ENCODE measurements around the gene GALNT6.

The GALNT6 gene

GRCh38 chr12:51381226-51382079, 9.8 kb downstream of the GALNT6 start:
- DNase-seq (ENCODE audit: low read depth): no peak

DNA sequence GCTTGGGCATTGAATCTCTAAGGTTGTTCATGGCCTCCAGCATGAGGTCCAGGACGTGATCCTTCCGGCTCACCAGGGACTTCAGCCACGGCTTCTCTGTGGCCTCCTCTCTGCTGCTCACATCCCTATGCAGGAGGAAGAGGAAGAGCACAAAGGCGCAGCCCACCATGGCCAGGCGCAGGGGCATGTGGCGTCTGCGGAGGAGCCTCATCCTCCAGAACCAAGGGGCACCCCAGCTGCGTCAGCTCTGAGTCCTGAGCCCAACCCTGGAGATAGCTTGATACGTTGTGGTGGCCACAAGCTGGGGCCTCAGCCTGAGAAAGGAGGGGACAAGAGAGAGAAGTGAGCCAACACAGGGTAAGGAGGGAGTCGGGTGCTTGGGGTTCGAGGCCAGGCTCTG, 11.6 kb downstream of the GALNT6 start:
- DNase-seq (ENCODE audit: low read depth): no peak

GRCh38 chr12:51378749-51379148, 12.5 kb downstream of the GALNT6 start:
- no peak for DNase-seq (ENCODE audit: low read depth)

- DNase-seq (ENCODE audit: low read depth): no peak
These were observed 13.9 kb downstream of the GALNT6 start for GRCh38 chr12:51377099-51377984.

- no peak for DNase-seq (ENCODE audit: low read depth)
These were observed 16.4 kb downstream of the GALNT6 start for GRCh38 chr12:51374856-51375255.

GRCh38 chr12:51374361-51374760, 16.8 kb downstream of the GALNT6 start:
- no peak for DNase-seq (ENCODE audit: low read depth)

DNA sequence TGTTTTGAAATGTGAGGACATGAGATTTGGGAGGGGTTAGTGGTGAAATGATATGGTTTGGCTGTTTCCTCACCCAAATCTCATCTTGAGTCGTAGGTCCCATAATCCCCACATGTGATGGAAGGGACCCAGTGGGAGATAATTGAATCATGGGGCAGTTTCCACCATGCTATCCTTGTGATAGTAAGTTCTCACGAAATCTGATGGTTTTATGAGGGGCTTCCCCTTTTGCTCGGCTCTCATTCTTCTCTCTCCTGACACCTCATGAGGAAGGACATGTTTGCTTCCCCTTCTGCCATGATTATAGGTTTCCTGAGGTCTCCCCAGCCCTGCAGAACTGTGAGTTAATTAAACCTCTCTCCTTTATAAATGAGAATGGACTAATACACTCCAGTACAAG, 18.0 kb downstream of the GALNT6 start:
- no peak for DNase-seq (ENCODE audit: low read depth)

DNA sequence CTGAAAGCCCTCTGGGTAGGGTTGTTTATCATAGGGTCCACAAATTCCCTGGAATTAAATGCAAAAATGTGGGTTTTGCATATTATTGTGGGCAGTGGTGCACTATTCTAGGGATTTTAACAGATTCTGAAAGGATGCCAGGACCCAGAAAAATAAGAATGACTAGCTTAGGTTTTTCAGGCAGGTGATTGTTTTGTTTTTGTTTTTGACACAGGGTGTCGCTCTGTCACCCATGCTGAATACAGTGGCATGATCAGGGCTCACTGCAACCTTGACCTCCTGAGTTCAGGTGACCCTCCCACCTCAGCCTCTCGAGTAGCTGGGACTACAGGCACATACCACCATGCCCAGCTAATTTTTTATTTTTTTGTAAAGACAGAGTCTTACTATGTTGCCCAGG, 19.2 kb downstream of the GALNT6 start:
- DNase-seq (ENCODE audit: low read depth): no peak

- DNase-seq (ENCODE audit: low read depth): peak; percentile 96
These were observed 19.8 kb downstream of the GALNT6 start for GRCh38 chr12:51371295-51371953.

DNA sequence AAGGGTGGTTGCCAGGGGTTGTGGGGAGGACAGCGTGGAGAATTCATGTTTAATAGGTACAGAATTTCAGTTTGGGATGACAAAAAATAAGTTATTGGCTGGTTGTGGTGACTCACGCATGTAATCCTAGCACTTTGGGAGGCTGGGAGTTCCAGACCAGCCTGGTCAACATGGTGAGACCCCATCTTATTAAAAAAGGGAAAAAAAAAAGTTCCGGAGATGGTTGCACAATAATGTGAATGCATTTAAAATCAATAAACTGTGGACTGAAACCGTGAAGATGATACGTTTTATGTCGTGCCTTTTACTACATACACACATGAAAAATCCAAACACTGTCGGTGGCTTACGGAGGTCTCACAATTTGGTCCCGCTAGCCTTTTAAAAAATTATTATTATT, 20.5 kb downstream of the GALNT6 start:
- no peak for DNase-seq (ENCODE audit: low read depth)

- DNase-seq (ENCODE audit: low read depth): no peak
These were observed 21.6 kb downstream of the GALNT6 start for GRCh38 chr12:51369581-51369980.

GRCh38 chr12:51368640-51369517, 22.3 kb downstream of the GALNT6 start:
- no peak for DNase-seq (ENCODE audit: low read depth)

DNA sequence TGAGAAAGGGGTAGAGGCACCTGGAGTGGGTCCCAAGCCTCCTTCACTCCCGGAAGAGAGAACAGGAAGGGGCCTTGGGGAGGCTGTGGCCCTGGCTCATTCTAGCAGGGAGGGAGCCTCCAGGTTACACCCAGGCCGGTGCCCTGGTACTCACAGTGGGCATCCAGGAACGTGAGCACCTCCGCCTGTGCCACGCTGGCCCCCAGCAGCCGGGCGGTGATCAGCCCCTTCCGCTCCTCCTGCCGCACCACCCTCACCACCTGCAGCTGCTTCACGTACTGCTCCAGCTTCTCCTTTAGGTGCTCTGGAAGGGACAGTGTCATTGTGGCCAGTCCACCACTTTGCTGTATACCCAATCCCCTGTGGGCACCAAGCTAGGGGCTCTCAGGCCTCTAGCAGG, 25.9 kb downstream of the GALNT6 start:
- DNase-seq (ENCODE audit: low read depth): no peak

DNA sequence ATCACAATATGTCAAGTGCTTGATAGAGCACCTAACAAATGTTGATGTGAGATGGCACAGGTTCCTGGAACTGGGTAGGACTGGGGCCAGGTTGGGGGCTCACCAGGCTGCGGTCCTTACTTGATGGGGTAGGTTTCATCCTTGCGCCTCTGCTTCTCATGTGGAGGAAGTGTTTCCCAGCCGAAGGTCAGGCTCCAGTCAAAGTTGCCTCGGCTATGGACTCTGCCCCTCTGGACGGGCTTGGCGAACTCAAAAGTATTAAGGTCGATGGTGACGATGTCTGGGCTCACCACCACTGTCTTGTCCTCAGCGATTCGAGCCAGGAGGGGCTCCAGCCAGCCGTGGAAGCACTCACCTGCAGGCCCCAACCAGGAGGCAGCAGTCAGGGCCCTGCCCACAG, 27.2 kb downstream of the GALNT6 start:
- DNase-seq (ENCODE audit: low read depth): no peak

DNA sequence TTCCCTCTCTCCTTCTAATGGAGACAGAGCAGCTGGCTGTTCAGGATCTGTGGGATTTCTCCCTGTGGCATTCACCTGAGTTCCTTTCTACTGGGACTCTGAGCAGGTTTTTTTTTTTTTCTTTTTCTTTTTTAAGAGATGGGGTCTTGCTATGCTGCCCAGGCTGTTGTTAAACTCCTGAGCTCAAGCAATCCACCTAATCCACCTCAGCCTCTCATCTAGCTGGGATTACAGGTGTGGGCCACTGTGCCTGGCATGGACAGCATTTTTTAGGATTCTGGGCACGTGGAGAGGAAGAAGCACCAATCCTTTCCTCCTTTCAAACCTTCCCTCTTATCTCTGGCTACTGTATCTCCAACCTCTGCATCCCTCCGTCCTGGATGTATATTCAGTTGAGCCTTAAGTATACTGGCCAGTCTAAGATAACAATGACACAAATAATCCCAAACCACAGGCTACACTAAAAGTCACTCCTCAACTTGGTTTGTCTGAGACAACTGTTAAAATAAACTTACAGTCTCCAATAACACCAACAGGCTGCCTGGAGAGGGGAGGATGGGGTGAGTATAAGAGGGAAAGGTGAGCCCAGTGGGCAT, 28.4 kb downstream of the GALNT6 start:
- no peak for DNase-seq (ENCODE audit: low read depth)

GRCh38 chr12:51362307-51362706, 28.9 kb downstream of the GALNT6 start:
- no peak for DNase-seq (ENCODE audit: low read depth)

GRCh38 chr12:51361161-51362016, 29.8 kb downstream of the GALNT6 start:
- no peak for DNase-seq (ENCODE audit: low read depth)

DNA sequence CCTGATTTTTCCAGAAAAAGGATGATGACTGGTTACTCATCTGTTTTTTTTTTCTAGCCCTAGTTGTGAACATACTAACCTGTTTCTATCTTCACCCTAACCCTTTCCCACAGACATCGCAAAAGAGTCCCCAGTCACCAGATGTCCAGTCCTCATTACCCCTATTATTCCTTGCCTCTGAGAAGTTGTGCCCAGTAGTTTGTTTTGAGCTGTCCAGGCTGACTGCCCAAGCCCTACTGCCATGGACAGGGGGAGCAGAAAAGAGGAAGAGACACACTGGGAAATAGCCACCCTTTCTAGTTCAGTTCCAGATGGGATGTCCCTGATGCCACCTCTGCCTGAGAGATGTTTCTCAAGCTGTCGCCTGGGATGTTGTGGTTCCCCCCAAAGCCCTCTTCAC, 30.9 kb downstream of the GALNT6 start:
- DNase-seq (ENCODE audit: low read depth): no peak

DNA sequence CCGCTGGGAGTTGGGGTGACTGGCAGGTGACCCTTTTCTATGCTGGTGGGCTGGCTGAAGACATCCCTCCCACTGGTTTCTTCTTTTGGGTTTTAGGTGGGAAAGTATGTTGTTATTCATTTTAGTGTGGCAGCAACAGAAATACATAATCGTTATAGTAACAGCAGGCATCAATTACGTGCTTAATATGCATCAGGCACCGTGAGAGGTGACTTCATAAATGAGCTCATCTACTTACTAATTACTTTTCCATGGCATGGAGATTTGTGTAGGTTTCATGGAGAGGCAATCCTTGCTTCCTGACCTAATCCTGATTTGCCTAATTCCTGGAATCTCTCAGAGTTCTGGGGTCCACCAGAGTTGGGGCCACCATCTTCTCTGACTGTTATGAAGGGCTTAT, 31.4 kb downstream of the GALNT6 start:
- DNase-seq (ENCODE audit: low read depth): no peak

GRCh38 chr12:51358496-51358895, 32.7 kb downstream of the GALNT6 start:
- no peak for DNase-seq (ENCODE audit: low read depth)

All from stromal cell of bone marrow (primary cell).